Measurements from ENCODE around the gene ENOX1.

Gene ENOX1

DNA sequence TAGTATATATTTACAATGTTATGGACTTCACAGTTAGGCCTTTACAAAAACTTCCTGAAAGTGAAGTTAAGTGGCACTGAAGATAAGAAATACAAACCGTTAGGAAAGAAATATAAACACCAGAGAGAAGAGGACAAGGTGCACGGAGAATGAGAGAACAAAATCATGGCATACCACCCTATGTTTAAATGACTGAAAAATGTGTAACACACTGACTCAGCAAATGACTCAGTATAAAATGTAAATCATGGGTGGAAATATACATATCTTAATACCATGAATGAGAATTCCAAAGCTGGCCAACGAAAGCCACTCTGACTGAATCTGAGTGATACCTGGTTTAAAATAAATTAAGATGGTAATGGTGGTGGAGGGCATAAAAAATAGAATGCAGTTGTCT lies 502.6 kb downstream of the ENOX1 start:
- DNase-seq (ENCODE audit: low read depth) = no peak
- TF ChIP-seq, protein P1, sequence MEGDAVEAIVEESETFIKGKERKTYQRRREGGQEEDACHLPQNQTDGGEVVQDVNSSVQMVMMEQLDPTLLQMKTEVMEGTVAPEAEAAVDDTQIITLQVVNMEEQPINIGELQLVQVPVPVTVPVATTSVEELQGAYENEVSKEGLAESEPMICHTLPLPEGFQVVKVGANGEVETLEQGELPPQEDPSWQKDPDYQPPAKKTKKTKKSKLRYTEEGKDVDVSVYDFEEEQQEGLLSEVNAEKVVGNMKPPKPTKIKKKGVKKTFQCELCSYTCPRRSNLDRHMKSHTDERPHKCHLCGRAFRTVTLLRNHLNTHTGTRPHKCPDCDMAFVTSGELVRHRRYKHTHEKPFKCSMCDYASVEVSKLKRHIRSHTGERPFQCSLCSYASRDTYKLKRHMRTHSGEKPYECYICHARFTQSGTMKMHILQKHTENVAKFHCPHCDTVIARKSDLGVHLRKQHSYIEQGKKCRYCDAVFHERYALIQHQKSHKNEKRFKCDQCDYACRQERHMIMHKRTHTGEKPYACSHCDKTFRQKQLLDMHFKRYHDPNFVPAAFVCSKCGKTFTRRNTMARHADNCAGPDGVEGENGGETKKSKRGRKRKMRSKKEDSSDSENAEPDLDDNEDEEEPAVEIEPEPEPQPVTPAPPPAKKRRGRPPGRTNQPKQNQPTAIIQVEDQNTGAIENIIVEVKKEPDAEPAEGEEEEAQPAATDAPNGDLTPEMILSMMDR (IDR thresholded peaks at IDR 0.05; ENCODE audit: low read depth, low read length, missing control alignments) = no peak
- H3K4me3 ChIP-seq (ENCODE audit: low read depth, low read length) = no peak overlapping the region

DNA sequence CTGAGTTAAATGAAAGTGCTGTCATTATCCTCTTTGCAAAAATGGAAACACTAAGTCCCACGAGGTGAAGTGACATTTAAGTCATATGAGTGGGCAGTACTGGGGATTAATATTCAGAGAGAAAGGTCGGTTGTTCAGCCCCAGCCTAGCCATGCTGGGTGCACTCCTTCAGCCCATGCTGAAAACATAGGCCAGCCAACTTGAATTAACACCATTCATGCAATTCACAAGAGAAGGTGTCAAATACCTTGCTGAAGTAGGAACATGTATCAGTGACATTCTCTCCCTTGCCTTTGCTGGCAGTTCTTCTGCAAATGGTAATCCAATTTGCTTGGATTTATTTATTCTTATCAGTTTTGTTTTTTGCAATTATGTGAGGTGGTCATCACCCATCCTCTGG lies 507.1 kb downstream of the ENOX1 start:
- DNase-seq (ENCODE audit: low read depth) = no peak
- H3K4me3 ChIP-seq (ENCODE audit: low read depth, low read length) = no peak overlapping the region
- TF ChIP-seq, protein P1 (IDR thresholded peaks at IDR 0.05; ENCODE audit: low read depth, low read length, missing control alignments) = no peak

DNA sequence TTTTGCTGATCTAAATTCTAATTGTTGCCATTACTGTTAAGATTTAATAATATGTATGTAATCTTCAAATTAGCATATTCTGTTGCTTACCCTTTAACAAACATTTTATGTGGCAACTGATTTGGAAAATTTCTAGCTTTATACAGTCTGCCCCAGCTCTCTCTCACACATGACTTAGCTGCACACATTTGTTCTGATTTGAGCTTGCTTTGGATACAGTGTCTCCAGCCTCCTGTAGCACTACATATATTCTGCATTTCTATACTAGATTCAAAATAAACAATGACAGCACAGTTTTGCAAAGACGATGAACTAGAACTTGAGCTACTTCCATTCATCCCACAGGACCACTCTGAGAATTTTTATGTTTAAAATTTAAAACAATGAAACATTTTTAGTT lies 508.6 kb downstream of the ENOX1 start:
- no peak overlapping the region for H3K4me3 ChIP-seq (ENCODE audit: low read depth, low read length)
- no peak for DNase-seq (ENCODE audit: low read depth)
- TF ChIP-seq, protein P1 (IDR thresholded peaks at IDR 0.05; ENCODE audit: low read depth, low read length, missing control alignments) = no peak

DNA sequence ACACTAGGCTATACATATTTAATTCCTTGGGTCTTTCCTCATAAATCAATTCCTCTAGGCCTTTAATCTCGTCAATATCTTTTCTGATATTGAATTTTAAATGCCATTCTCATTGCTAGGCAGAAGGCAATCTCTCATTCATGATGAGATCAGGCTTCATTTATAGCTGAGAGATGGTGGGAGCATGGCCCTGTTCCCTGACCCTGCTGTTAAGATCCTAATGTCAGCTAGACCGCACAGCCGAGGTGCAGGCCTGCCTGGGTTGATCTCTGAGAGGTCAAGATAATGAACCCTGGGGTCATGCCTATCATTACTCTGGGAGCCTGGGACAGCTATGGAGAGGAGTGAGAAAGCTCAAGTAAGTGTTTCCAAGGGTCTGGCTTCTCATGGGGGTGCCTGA lies 509.6 kb downstream of the ENOX1 start:
- DNase-seq (ENCODE audit: low read depth) = no peak
- TF ChIP-seq, protein P1 (IDR thresholded peaks at IDR 0.05; ENCODE audit: low read depth, low read length, missing control alignments) = no peak
- no peak overlapping the region for H3K4me3 ChIP-seq (ENCODE audit: low read depth, low read length)

DNA sequence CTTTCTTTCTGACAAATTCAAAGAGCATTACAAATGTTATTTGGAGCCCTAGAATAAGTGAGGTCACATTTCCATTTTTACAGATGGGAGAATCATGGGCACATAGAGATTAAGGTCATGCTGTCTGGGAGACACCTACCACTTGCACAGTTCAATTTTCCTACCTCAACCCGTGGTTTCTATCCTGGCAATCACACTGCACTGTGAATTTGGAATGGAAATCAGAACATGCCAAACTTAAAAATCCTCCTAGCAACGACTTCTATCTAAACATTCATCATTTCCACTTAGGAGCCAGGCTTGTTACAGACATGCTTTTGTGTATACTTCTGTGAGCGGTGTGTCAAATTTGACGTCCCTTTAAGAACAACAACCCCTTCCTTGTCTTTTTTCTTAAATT lies 511.9 kb downstream of the ENOX1 start:
- TF ChIP-seq, protein P1 (IDR thresholded peaks at IDR 0.05; ENCODE audit: low read depth, low read length, missing control alignments) = no peak
- DNase-seq (ENCODE audit: low read depth) = no peak
- H3K4me3 ChIP-seq (ENCODE audit: low read depth, low read length) = no peak overlapping the region

DNA sequence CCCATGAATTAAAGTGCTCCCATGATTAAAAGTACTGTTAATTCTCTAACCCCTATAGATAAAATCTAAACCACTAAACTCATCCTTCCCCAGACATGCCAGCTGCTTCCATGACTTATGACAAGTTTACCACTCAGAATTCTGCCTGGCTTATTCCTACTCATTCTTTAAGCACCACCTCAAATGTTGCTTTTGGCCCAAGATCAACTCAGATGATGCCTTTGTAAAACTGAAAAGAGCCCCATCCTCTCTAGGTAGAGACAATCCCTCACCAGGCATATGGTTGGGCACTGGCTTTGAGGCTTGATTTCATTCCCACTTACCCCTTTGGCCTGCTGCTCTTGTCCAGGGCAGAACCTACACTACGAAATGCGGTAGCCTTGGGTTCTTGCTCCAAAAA lies 513.4 kb downstream of the ENOX1 start:
- no peak overlapping the region for H3K4me3 ChIP-seq (ENCODE audit: low read depth, low read length)
- TF ChIP-seq, protein P1 (IDR thresholded peaks at IDR 0.05; ENCODE audit: low read depth, low read length, missing control alignments) = no peak
- DNase-seq (ENCODE audit: low read depth) = no peak

DNA sequence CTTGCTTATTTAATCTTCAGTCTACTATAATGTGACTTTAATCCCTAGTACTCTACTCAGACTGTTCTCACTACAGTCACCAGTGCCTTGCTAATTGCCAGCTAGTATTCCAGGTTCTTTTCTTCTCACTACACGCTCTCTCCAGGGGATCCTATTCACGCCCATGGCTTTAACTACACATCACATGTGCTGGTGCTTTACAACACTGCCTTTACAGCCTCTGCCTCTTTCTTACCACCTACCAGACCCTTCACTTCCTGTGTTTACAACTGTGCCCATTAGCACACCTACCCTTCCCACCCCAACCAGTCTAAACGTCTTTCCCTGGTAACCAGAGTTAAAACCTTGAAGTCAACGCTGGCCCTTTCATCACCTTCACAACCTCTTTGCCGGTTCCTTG lies 513.9 kb downstream of the ENOX1 start:
- H3K4me3 ChIP-seq (ENCODE audit: low read depth, low read length) = no peak overlapping the region
- TF ChIP-seq, protein P1 (IDR thresholded peaks at IDR 0.05; ENCODE audit: low read depth, low read length, missing control alignments) = no peak
- DNase-seq (ENCODE audit: low read depth) = no peak

Data from GM12864 (cell line).